IPS-18a (cell line): ENCODE results near the gene UGT1A3.
"Not testable (repeated sequence)": the region's sequence is repeated elsewhere in the genome, so short reads cannot be mapped to it uniquely, and the experiment has no call there.

Source experiments
- H3K27ac ChIP-seq: one replicate; pipeline ENCODE4 v1.5.1; 2013; ENCODE audit warnings: low read length
- H3K27me3 ChIP-seq: one replicate; pipeline ENCODE4 v1.6.1; 2013; ENCODE audit warnings: mild to moderate bottlenecking, low read length; ENCODE audit not compliant: control insufficient read depth, insufficient read depth
- H3K36me3 ChIP-seq: one replicate; pipeline ENCODE4 v1.6.1; 2013; ENCODE audit warnings: low read depth, low read length; ENCODE audit not compliant: control insufficient read depth
- H3K4me1 ChIP-seq: one replicate; pipeline ENCODE4 v1.6.1; 2013; ENCODE audit warnings: low read depth, low read length; ENCODE audit not compliant: control insufficient read depth
- H3K4me3 ChIP-seq: one replicate; pipeline ENCODE4 v1.5.1; 2013; ENCODE audit warnings: low read length
- H3K9ac ChIP-seq: one replicate; pipeline ENCODE4 v1.6.1; 2013; ENCODE audit warnings: mild to moderate bottlenecking, low read length, moderate library complexity
- H3K9me3 ChIP-seq: one replicate; pipeline ENCODE4 v1.6.1; 2013; ENCODE audit warnings: low read depth, low read length; ENCODE audit not compliant: control insufficient read depth

UGT1A3 gene

DNA sequence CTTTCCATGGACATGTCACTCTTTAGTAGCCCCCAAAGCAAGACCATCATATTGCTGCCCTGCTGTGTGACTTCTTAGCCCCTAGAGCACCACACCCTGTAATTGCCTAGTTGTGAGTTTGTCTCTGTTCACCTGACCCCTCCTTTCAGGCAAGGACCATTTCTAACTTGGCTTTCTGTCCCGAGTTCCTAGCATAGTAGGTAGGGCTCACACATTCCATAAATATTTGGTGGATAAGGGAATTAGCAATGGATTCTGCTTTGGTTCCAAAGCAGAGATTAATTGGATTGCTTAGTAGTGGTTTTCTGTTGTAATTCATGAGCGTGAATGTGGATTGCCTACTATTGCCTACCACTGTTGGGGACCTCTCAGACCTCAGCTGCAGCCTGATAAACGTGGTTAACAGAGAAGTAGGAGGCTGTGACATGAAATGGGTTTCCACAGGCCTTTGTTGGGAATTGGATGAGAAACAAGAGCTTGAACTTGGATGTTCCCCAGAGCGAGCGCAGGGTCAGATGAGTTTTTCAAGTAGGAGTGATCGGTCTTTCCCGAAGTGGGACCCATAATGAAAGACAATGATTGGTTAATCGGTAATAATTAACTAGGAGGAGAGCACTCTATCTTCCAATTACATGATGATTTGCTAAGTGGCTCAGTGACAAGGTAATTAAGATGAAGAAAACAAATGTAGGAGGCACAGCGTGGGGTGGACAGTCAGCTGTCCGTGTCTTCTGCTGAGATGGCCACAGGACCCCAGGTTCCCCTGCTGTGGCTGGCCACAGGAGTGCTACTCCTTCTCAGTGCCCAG, 17.8 kb downstream of the UGT1A3 start:
- H3K9ac ChIP-seq = no peak overlapping the region
- no peak overlapping the region for H3K27ac ChIP-seq
- H3K27me3 ChIP-seq = no peaks in the 10 kb centered on the region
- peaks cover 9% of the 10 kb centered on the region for H3K9me3 ChIP-seq
- H3K4me3 ChIP-seq = no peak overlapping the region
- H3K36me3 ChIP-seq = no peaks in the 10 kb centered on the region
- H3K4me1 ChIP-seq = no peaks in the 10 kb centered on the region

DNA sequence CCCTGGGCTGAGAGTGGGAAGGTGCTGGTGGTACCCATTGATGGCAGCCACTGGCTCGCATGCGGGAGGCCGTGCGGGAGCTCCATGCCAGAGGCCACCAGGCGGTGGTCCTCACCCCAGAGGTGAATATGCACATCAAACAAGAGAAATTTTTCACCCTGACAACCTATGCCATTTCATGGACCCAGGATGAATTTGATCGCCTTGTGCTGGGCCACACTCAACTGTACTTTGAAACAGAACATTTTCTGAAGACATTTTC, 18.4 kb downstream of the UGT1A3 start:
- peaks cover 13% of the 10 kb centered on the region for H3K9me3 ChIP-seq
- H3K27ac ChIP-seq = no peak overlapping the region

DNA sequence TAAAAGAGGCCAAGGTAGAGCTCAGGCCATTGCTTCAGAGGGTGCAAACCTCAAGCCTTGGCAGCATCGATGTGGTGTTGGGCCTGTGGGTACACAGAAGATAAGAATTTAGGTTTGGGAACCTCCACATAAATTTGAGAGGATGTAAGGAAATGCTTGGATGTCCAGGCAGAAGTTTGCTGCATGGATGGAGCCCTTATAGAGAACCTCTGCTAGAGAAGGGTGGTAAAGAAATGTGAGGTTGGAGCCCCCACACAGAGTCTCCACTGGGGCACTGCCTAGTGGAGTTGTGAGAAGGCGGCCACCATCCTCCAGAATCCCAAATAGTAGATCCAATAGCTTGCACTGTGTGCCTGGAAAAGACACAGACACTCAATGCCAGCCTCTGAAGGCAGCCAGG, 21.8 kb downstream of the UGT1A3 start:
- not testable (repeated sequence) for H3K27ac ChIP-seq, H3K27me3 ChIP-seq, H3K4me3 ChIP-seq, H3K9ac ChIP-seq, H3K36me3 ChIP-seq, H3K4me1 ChIP-seq
- peaks cover 15% of the 10 kb centered on the region for H3K9me3 ChIP-seq

More for the DNA sequence above, 18.4 kb downstream of the UGT1A3 start:
- Histone ChIP-seq H3K27me3 (no peaks in the 10 kb centered on the region), H3K4me1 (no peaks in the 10 kb centered on the region), H3K4me3 (no peak overlapping the region), H3K36me3 (no peaks in the 10 kb centered on the region), H3K9ac (no peak overlapping the region)

DNA sequence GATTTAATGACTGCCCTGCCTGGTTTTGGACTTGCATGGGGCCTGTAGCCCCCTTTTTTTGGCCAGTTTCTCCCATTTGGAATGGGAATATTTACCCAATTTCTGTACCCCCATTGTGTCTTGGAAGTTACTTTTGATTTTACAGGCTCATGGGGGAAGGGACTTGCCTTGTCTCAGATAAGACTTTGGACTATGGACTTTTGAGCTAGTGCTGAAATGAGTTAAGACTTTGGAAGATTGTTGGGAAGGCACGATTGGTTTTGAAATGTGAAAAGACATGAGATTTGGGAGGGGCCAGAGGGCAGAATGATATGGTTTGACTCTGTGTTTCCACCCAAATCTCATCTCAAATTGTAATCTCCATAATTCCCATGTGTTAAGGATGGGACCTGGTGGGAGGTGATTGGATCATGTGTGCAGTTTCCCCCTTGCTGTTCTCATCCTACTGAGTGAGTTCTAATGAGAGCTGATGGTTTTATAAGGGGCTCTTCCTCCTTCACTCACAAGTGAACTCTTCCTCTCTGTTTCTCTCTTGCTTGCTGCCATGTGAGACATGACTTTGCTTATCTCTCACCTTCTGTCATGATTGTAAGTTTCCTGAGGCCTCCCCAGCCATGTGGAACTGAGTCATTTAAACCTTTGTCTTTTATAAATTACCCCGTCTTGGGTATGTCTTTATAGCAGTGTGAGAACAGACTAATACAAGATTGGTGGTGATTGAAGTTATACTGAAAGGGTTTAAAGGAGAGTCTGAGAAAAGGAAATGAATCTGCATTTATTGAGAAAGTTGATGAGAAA, 22.6 kb downstream of the UGT1A3 start:
- H3K4me3 ChIP-seq, H3K9ac ChIP-seq, H3K27ac ChIP-seq, H3K36me3 ChIP-seq, H3K4me1 ChIP-seq, H3K27me3 ChIP-seq: not testable (repeated sequence)
- H3K9me3 ChIP-seq = peaks cover 15% of the 10 kb centered on the region

DNA sequence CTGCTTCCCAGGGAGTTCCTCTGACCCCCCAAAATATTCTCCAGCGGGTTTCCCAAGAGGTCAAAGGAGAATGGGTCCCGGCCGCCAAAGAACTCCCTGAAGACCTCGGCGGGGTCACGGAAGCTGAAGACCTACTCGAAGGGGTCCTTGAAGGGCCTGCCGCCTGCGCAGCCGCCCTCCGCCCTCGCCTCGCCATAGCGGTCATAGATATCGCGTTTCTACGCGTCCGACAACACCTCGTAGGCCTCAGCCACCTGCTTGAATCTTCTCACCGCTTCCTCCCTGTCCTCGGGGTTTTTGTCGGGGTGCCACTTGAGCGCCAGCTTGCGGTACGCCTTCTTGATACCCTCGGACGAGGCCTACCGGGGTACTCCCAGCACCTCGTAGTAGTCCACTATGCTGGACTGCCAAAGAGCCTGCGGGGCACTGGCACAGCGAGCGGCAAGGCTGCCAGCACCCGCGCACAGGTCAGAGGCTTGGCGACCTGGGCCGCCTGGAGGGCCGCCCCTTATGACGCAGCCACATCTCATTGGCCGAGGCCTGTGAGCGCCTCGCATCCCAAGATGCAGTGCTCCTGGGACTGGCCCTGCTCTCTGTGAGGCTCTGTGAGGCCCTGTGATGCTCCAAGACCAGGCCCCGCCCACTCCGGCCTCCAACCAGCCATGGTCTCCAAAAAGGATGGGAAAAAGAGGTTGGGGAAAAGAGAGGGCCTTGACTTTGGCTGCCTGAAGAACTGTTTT, 26.2 kb downstream of the UGT1A3 start:
- Histone ChIP-seq H3K4me3 (no peak overlapping the region), H3K9ac (no peak overlapping the region), H3K27me3 (no peaks in the 10 kb centered on the region), H3K9me3 (peaks cover 10% of the 10 kb centered on the region), H3K4me1 (no peaks in the 10 kb centered on the region), H3K27ac (no peak overlapping the region), H3K36me3 (no peaks in the 10 kb centered on the region)

DNA sequence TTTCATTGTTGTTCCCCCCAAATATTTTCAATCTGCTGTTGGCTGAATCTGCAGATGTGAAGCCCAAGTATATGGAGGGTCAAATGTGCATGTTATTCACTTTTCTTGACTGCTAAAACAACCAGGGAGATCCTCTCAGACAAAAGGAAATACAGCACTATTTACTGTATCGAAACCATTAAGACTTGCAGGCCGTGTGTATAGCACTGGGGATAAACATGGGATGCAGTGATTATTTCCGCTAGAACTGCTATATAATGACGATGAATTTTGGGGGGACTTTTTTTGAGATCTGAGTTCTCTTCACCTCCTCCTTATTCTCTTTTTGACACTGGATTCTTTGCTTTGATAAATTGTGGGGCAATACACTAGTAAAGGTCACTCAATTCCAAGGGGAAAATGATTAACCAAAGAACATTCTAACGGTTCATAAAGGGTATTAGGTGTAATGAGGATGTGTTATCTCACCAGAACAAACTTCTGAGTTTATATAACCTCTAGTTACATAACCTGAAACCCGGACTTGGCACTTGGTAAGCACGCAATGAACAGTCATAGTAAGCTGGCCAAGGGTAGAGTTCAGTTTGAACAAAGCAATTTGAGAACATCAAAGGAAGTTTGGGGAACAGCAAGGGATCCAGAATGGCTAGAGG, 27.7 kb downstream of the UGT1A3 start:
- no peaks in the 10 kb centered on the region for H3K36me3 ChIP-seq
- H3K9me3 ChIP-seq = peaks cover 7% of the 10 kb centered on the region
- no peak overlapping the region for H3K9ac ChIP-seq
- no peak overlapping the region for H3K27ac ChIP-seq
- H3K4me3 ChIP-seq = no peak overlapping the region
- no peaks in the 10 kb centered on the region for H3K27me3 ChIP-seq
- no peaks in the 10 kb centered on the region for H3K4me1 ChIP-seq

DNA sequence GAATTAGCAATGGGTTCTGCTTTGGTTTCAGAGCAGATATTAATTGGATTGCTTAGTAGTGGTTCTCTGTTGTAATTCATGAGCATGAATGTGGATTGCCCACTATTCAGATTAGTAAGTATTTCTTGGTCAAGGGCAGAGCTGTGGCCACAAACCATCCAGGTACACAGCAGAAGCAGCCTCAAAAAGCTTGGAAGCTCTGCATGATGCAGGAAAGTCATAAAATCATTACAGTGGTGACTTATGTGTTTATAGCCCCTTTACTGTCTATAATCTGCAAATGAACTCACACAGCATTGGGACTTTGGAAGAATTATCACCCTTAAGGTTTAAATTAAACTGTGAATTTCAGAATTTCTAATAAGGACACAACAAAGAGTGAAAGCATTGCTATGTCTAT, 29.3 kb downstream of the UGT1A3 start:
- Histone ChIP-seq H3K27me3 (no peaks in the 10 kb centered on the region), H3K9ac (no peak overlapping the region), H3K4me3 (no peak overlapping the region), H3K4me1 (no peaks in the 10 kb centered on the region), H3K9me3 (no peaks in the 10 kb centered on the region), H3K36me3 (no peaks in the 10 kb centered on the region), H3K27ac (no peak overlapping the region)

DNA sequence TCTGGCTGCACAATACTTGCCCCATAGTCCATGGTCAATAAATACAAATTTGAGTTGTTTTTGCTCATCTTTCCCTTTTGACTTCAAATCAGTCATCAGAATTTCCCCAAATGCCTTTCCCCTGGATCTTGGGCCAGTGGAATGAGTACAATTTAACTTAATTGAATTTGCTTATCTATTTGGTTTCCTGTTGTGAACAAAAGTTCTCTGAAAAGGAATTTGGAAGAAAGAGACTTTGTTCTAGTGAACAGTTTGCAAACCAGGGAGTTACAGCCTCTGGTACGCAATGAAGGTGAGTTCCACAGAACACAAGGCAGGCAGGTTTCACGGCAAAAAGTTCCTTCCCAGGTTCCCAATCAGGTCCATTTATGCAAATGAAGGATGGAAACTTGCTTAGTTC, 30.0 kb downstream of the UGT1A3 start:
- no peaks in the 10 kb centered on the region for H3K4me1 ChIP-seq
- no peaks in the 10 kb centered on the region for H3K9me3 ChIP-seq
- no peak overlapping the region for H3K27ac ChIP-seq
- H3K4me3 ChIP-seq = no peak overlapping the region
- H3K36me3 ChIP-seq = no peaks in the 10 kb centered on the region
- no peaks in the 10 kb centered on the region for H3K27me3 ChIP-seq
- H3K9ac ChIP-seq = no peak overlapping the region

DNA sequence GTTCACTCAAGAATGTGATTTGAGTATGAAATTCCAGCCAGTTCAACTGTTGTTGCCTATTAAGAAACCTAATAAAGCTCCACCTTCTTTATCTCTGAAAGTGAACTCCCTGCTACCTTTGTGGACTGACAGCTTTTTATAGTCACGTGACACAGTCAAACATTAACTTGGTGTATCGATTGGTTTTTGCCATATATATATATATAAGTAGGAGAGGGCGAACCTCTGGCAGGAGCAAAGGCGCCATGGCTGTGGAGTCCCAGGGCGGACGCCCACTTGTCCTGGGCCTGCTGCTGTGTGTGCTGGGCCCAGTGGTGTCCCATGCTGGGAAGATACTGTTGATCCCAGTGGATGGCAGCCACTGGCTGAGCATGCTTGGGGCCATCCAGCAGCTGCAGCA, 31.2 kb downstream of the UGT1A3 start, which contains the start of gene UGT1A1:
Gene UGT1A1, plus strand, starts transcription at position 228 of the 400 bp plus-strand sequence. Its CDS starts 18 bp downstream, at position 246.
- H3K27ac ChIP-seq = no peak within 1 kb of the TSS

DNA sequence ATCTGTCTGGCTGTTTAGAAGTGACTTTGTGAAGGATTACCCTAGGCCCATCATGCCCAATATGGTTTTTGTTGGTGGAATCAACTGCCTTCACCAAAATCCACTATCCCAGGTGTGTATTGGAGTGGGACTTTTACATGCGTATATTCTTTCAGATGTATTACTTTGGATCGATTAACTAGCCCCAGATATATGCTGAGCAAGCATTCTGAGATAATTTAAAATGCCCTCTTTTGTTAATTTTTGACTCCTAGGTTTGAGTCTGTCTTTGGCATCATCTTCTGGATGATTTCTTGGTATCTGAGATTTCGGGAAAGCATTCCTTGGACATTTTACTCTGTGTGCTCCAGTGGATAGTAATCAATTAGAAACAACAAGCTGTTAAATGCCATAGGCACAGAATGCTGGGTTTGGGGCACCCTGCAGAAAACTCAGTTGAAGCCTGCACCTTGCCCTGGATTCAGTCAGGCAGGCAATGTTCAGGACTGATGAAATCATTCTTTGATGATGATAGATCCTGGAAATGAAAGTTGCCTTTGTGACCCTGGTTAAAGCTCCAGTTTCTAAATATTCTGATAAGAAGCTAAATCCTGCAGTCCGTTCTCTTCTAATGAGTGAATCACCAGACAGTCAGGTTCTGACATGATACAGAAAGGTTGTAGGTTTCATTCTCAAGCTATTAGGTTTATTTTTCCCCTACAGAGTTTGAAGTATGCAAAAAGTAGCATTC, 32.4 kb downstream of the UGT1A3 start:
- Histone ChIP-seq H3K36me3 (no peaks in the 10 kb centered on the region), H3K9me3 (no peaks in the 10 kb centered on the region), H3K9ac (no peak overlapping the region), H3K27me3 (no peaks in the 10 kb centered on the region), H3K4me1 (no peaks in the 10 kb centered on the region), H3K4me3 (no peak overlapping the region), H3K27ac (no peak overlapping the region)

More for the DNA sequence above, 31.2 kb downstream of the UGT1A3 start, which contains the start of gene UGT1A1:
- Histone ChIP-seq H3K27me3 (no peaks in the 10 kb centered on the region), H3K9me3 (no peaks in the 10 kb centered on the region), H3K36me3 (no peaks in the 10 kb centered on the region), H3K4me3 (no peak within 1 kb of the TSS), H3K9ac (no peak within 1 kb of the TSS), H3K4me1 (no peaks in the 10 kb centered on the region)

DNA sequence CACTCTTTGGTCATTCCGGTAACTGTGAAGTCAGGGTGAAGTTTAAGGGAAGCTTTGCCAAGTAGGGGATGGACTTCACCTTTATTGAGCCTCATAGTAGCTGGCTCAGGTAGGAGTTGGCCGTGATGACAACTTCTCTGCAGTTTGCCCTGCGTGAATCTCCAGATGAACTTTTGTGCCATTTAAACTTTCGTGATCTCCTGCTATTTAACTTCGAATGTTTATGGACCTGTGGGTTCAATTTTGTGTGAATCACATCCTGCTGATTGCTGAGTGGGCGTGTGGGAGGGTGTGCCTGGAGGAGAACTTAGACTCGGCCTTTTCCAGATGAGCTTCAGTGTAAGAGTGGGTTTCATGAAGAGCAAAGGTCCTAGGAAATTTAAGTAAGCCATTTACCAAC, 35.4 kb downstream of the UGT1A3 start:
- no peaks in the 10 kb centered on the region for H3K27me3 ChIP-seq
- H3K36me3 ChIP-seq = no peaks in the 10 kb centered on the region
- no peak overlapping the region for H3K4me3 ChIP-seq
- no peaks in the 10 kb centered on the region for H3K9me3 ChIP-seq
- H3K9ac ChIP-seq = no peak overlapping the region
- H3K4me1 ChIP-seq = peaks cover 9% of the 10 kb centered on the region
- H3K27ac ChIP-seq = no peak overlapping the region
